ENCODE data around the gene DSP. TPM values are rescaled to one million over a fixed set of nuclear protein-coding genes. Genes with fewer than 3 reads are reported as not detected.

DSP gene
- total and polyA plus RNA-seq, 2 of the 13 experiments (the other 11 are each of a cell fraction or from before 2014, with no cell fraction given): 89.8 to 117 TPM

DNA sequence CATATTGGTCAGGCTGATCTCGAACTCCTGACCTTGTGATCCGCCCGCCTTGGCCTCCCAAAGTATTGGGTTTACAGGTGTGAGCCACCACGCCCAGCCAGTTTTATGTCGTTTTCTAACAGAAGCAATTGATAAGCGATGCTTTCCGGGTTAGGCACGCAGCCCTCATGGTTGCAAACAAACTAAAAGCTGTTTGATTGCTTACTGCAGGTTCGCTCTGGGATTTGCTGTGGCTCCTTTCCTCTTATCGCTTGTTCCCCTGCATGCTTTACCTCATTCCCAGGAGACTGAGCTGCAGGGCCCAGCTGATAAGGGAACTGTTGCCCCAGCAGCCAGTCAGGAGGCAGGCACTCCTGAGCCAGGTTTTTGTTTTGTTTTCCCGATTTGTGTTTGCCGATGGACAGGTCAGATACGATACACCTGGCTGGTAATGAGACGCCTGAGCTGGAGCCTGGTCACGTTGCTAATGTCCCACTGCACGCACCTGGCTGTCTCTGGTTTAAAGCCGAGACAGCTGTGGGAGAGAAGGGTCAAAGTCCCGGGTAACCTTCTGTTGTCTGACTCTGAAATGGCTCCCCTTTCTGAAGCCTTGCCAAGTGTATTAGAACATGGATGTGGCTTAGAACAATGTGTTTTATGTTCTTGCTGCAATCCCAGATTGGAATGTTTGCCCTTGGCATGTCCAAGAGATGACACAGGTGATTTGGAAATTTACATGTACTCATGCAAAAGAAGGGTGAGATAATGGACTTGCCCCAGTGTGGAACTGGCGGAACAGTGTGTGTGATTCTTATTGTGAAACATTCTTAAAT is 19.9 kb downstream of the DSP start (continued):
- TF ChIP-seq, protein P1, sequence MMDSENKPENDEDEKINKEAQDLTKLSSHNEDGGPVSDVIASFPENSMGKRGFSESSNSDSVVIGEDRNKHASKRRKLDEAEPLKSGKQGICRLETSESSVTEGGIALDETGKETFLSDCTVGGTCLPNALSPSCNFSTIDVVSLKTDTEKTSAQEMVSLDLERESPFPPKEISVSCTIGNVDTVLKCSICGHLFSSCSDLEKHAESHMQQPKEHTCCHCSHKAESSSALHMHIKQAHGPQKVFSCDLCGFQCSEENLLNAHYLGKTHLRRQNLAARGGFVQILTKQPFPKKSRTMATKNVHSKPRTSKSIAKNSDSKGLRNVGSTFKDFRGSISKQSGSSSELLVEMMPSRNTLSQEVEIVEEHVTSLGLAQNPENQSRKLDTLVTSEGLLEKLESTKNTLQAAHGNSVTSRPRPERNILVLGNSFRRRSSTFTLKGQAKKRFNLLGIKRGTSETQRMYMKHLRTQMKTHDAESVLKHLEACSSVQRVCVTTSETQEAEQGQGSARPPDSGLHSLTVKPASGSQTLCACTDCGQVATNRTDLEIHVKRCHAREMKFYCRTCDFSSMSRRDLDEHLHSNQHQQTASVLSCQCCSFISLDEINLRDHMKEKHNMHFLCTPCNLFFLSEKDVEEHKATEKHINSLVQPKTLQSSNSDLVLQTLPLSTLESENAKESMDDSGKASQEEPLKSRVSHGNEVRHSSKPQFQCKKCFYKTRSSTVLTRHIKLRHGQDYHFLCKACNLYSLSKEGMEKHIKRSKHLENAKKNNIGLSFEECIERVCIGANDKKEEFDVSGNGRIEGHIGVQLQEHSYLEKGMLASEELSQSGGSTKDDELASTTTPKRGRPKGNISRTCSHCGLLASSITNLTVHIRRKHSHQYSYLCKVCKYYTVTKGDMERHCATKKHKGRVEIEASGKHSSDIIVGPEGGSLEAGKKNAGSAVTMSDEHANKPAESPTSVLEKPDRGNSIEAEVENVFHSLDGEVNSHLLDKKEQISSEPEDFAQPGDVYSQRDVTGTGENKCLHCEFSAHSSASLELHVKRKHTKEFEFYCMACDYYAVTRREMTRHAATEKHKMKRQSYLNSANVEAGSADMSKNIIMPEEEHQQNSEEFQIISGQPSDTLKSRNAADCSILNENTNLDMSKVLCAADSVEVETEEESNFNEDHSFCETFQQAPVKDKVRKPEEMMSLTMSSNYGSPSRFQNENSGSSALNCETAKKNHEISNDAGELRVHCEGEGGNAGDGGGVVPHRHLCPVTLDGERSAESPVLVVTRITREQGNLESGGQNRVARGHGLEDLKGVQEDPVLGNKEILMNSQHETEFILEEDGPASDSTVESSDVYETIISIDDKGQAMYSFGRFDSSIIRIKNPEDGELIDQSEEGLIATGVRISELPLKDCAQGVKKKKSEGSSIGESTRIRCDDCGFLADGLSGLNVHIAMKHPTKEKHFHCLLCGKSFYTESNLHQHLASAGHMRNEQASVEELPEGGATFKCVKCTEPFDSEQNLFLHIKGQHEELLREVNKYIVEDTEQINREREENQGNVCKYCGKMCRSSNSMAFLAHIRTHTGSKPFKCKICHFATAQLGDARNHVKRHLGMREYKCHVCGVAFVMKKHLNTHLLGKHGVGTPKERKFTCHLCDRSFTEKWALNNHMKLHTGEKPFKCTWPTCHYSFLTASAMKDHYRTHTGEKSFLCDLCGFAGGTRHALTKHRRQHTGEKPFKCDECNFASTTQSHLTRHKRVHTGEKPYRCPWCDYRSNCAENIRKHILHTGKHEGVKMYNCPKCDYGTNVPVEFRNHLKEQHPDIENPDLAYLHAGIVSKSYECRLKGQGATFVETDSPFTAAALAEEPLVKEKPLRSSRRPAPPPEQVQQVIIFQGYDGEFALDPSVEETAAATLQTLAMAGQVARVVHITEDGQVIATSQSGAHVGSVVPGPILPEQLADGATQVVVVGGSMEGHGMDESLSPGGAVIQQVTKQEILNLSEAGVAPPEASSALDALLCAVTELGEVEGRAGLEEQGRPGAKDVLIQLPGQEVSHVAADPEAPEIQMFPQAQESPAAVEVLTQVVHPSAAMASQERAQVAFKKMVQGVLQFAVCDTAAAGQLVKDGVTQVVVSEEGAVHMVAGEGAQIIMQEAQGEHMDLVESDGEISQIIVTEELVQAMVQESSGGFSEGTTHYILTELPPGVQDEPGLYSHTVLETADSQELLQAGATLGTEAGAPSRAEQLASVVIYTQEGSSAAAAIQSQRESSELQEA (CRISPR knock-in tag; IDR thresholded peaks at IDR 0.05; ENCODE audit: not compliant biosample characterization): no peak
- TF ChIP-seq ZFP90 (CRISPR knock-in tag; IDR thresholded peaks at IDR 0.05; ENCODE audit: borderline replicate concordance) (peak; percentile 68; the same call in 1 of the 2 replicates), CBFB (CRISPR knock-in tag; IDR thresholded peaks at IDR 0.05) (peak; percentile 83; the same call in 1 of the 2 replicates), XRCC5 (optimal IDR thresholded peaks at IDR 0.05; ENCODE audit: low read length) (peak; percentile 86), SP1 (IDR thresholded peaks at IDR 0.05) (no peak), SP1 (CRISPR knock-in tag; IDR thresholded peaks at IDR 0.05) (peak; percentile 31), CENPX (CRISPR knock-in tag; IDR thresholded peaks at IDR 0.05) (no peak), ZNF776 (CRISPR knock-in tag; IDR thresholded peaks at IDR 0.05) (no peak), ZNF253 (CRISPR knock-in tag; IDR thresholded peaks at IDR 0.05; ENCODE audit: borderline replicate concordance) (no peak), PAWR (CRISPR knock-in tag; IDR thresholded peaks at IDR 0.05; ENCODE audit: borderline replicate concordance) (no peak), KDM2A (CRISPR knock-in tag; IDR thresholded peaks at IDR 0.05; ENCODE audit: borderline replicate concordance, low read depth) (peak; percentile 87)
- TF ChIP-seq, protein P2, sequence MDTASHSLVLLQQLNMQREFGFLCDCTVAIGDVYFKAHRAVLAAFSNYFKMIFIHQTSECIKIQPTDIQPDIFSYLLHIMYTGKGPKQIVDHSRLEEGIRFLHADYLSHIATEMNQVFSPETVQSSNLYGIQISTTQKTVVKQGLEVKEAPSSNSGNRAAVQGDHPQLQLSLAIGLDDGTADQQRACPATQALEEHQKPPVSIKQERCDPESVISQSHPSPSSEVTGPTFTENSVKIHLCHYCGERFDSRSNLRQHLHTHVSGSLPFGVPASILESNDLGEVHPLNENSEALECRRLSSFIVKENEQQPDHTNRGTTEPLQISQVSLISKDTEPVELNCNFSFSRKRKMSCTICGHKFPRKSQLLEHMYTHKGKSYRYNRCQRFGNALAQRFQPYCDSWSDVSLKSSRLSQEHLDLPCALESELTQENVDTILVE (CRISPR knock-in tag; IDR thresholded peaks at IDR 0.05): peak; percentile 93
- TF ChIP-seq, protein P3, sequence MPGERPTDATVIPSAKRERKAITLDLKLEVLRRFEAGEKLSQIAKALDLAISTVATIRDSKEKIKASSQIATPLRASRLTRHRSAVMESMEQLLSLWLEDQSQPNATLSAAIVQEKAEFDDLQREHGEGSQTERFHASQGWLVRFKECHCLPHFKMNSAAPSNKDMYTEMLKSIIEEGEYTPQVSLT (CRISPR knock-in tag; IDR thresholded peaks at IDR 0.05; ENCODE audit: borderline replicate concordance, low read depth): no peak
- TF ChIP-seq, protein P4, sequence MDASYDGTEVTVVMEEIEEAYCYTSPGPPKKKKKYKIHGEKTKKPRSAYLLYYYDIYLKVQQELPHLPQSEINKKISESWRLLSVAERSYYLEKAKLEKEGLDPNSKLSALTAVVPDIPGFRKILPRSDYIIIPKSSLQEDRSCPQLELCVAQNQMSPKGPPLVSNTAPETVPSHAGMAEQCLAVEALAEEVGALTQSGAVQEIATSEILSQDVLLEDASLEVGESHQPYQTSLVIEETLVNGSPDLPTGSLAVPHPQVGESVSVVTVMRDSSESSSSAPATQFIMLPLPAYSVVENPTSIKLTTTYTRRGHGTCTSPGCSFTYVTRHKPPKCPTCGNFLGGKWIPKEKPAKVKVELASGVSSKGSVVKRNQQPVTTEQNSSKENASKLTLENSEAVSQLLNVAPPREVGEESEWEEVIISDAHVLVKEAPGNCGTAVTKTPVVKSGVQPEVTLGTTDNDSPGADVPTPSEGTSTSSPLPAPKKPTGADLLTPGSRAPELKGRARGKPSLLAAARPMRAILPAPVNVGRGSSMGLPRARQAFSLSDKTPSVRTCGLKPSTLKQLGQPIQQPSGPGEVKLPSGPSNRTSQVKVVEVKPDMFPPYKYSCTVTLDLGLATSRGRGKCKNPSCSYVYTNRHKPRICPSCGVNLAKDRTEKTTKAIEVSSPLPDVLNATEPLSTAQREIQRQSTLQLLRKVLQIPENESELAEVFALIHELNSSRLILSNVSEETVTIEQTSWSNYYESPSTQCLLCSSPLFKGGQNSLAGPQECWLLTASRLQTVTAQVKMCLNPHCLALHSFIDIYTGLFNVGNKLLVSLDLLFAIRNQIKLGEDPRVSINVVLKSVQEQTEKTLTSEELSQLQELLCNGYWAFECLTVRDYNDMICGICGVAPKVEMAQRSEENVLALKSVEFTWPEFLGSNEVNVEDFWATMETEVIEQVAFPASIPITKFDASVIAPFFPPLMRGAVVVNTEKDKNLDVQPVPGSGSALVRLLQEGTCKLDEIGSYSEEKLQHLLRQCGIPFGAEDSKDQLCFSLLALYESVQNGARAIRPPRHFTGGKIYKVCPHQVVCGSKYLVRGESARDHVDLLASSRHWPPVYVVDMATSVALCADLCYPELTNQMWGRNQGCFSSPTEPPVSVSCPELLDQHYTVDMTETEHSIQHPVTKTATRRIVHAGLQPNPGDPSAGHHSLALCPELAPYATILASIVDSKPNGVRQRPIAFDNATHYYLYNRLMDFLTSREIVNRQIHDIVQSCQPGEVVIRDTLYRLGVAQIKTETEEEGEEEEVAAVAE (CRISPR knock-in tag; IDR thresholded peaks at IDR 0.05; ENCODE audit: borderline replicate concordance): peak; percentile 85; the same call in 1 of the 2 replicates
